HG02642 (cell line): ENCODE results near the gene CDYL.

Experiments used
- ATAC-seq: cut with Tn5 transposase; IDR thresholded peaks from one replicate; pipeline ENCODE4 v1.9.1; 2021; ENCODE audit warnings: mild to moderate bottlenecking; ENCODE audit not compliant: unreplicated experiment, poor library complexity

The CDYL gene

GRCh38 chr6:4903751-4904370 lies 127.7 kb downstream of the CDYL start:
- no peak for ATAC-seq

- no peak for ATAC-seq
These were observed 128.3 kb downstream of the CDYL start for GRCh38 chr6:4904461-4905025.

- no peak for ATAC-seq
These were observed 129.6 kb downstream of the CDYL start for GRCh38 chr6:4905826-4906225.

- ATAC-seq, result no peak
These were observed 130.4 kb downstream of the CDYL start for GRCh38 chr6:4906293-4907276.

GRCh38 chr6:4907602-4908001 lies 131.4 kb downstream of the CDYL start:
- ATAC-seq, result no peak

- no peak for ATAC-seq
These were observed 131.9 kb downstream of the CDYL start for GRCh38 chr6:4908062-4908461.

GRCh38 chr6:4909063-4909706 lies 133.0 kb downstream of the CDYL start:
- no peak for ATAC-seq

- ATAC-seq, result no peak
These were observed 134.0 kb downstream of the CDYL start for GRCh38 chr6:4910037-4910760.

GRCh38 chr6:4912559-4912958 lies 136.4 kb downstream of the CDYL start:
- no peak for ATAC-seq

- ATAC-seq, result no peak
These were observed 137.7 kb downstream of the CDYL start for GRCh38 chr6:4913705-4914419.

GRCh38 chr6:4914420-4915159 lies 138.4 kb downstream of the CDYL start:
- no peak for ATAC-seq

- no peak for ATAC-seq
These were observed 140.9 kb downstream of the CDYL start for GRCh38 chr6:4916954-4917561.

GRCh38 chr6:4920914-4921410 lies 144.8 kb downstream of the CDYL start:
- ATAC-seq, result no peak

- no peak for ATAC-seq
These were observed 146.4 kb downstream of the CDYL start for GRCh38 chr6:4922488-4923037.

GRCh38 chr6:4923081-4923480 lies 146.9 kb downstream of the CDYL start:
- no peak for ATAC-seq

GRCh38 chr6:4924661-4925271 lies 148.6 kb downstream of the CDYL start:
- no peak for ATAC-seq

GRCh38 chr6:4925580-4925979 lies 149.4 kb downstream of the CDYL start:
- no peak for ATAC-seq

GRCh38 chr6:4928426-4928825 lies 152.2 kb downstream of the CDYL start:
- no peak for ATAC-seq
